MCF 10A (cell line): ENCODE measurements around the gene TBX6. TPM values are rescaled to one million over a fixed set of nuclear protein-coding genes. Genes with fewer than 3 reads are reported as not detected.

Experiments used
- BruUV-seq: library from RNA; stranded (reverse); fragments of 400-500 nt; replicated peaks from 2 replicates; lab custom pipeline; 2021; lab: Mats Ljungman, UMichigan
- CTCF ChIA-PET: fragments of 300-600 bp; sonication (Branson Sonifier 250); formaldehyde crosslinking; extraction: SDS; loops from one replicate; lab custom pipeline; 2021; ENCODE audit warnings: antibody characterized with exemption, inconsistent platforms; lab: Yijun Ruan, JAX
- POLR2A ChIA-PET: fragments of 300-600, 350-650 bp; sonication (Branson Sonifier 250); formaldehyde crosslinking; extraction: SDS; loops from one replicate; lab custom pipeline; 2020; ENCODE audit warnings: antibody characterized with exemption, inconsistent platforms; lab: Yijun Ruan, JAX
- DNase-seq: peaks from one replicate; pipeline ENCODE4 v3.0.0-alpha.2; 2018; ENCODE audit not compliant: unreplicated experiment
- H3K27ac Mint-ChIP-seq: one replicate; pipeline ENCODE4 v1.8.0; 2022; ENCODE audit warnings: mild to moderate bottlenecking, low read depth, mixed read lengths; ENCODE audit not compliant: unreplicated experiment
- H3K27me3 Mint-ChIP-seq: one replicate; pipeline ENCODE4 v1.8.0; 2022; ENCODE audit warnings: mixed read lengths; ENCODE audit not compliant: insufficient read depth, unreplicated experiment
- H3K36me3 Mint-ChIP-seq: one replicate; pipeline ENCODE4 v1.8.0; 2022; ENCODE audit warnings: mild to moderate bottlenecking, moderate library complexity, mixed read lengths; ENCODE audit not compliant: insufficient read depth, unreplicated experiment
- H3K4me1 Mint-ChIP-seq: one replicate; pipeline ENCODE4 v1.8.0; 2022; ENCODE audit warnings: mixed read lengths; ENCODE audit not compliant: insufficient read depth, unreplicated experiment
- H3K4me3 Mint-ChIP-seq: one replicate; pipeline ENCODE4 v1.8.0; 2022; ENCODE audit warnings: mild to moderate bottlenecking, moderate library complexity, mixed read lengths; ENCODE audit not compliant: unreplicated experiment
- H3K9me3 Mint-ChIP-seq: one replicate; pipeline ENCODE4 v1.8.0; 2022; ENCODE audit warnings: mixed read lengths; ENCODE audit not compliant: unreplicated experiment
- CTCF ChIP-seq: fragments of 200-600 bp; IDR thresholded peaks from one replicate; pipeline ENCODE4 v1.8.0; 2022; ENCODE audit warnings: antibody characterized with exemption, mild to moderate bottlenecking; ENCODE audit not compliant: unreplicated experiment
- intact Hi-C: fragments of 100-400 bp; cut with micrococcal nuclease; formaldehyde crosslinking; loops from 2 replicates; pipeline ENCODE4 v1.14.1; 2022
- total RNA-seq: library from RNA; stranded (reverse); gene quantifications from 2 replicates; pipeline ENCODE4 v1.2.3, GENCODE V29; 2022

TBX6 gene
- total RNA-seq, 1 experiment from 2014 or later, result 0.16 TPM

- peaks cover 6% of the 10 kb centered on the region for H3K36me3 Mint-ChIP-seq
- H3K4me1 Mint-ChIP-seq, result peaks cover 7% of the 10 kb centered on the region
- no peaks in the 10 kb centered on the region for H3K27me3 Mint-ChIP-seq
- BruUV-seq, result no TSS peak
- intact Hi-C loops, result no loop called here
- ChIA-PET POLR2A (interaction anchor here (2.0 kb wide), 1 partner anchor 10 kb away, joined by 6 read pairs; no protein-coding TSS in a partner anchor), CTCF (interaction anchor here (0.5 to 2.9 kb wide), 3 partner anchors 11 to 32 kb away, joined by 4 to 16 read pairs (median 4); partner anchors contain the start of gene TBX6)
- DNase-seq, result no peak
- H3K4me3 Mint-ChIP-seq, result no peak overlapping the region
- no peak for TF ChIP-seq CTCF
- no peak overlapping the region for H3K27ac Mint-ChIP-seq
- no peaks in the 10 kb centered on the region for H3K9me3 Mint-ChIP-seq
These were observed 22.1 kb upstream of the TBX6 start for GRCh38 chr16:30113711-30114333.

GRCh38 chr16:30113031-30113710 is 21.4 kb upstream of the TBX6 start, which contains the start of gene GDPD3:
Gene GDPD3, minus strand, starts transcription at chr16:30113537. Its CDS starts 59 bp downstream, at chr16:30113478.
- no peak within 1 kb of the TSS for H3K4me3 Mint-ChIP-seq
- TF ChIP-seq CTCF, result peak; percentile 4
- intact Hi-C loops, result no loop called here

GRCh38 chr16:30112197-30113030 is 20.7 kb upstream of the TBX6 start:
- TF ChIP-seq CTCF, result peak; percentile 86
- ChIA-PET CTCF (interaction anchor here (0.6 to 2.9 kb wide), 11 partner anchors 9 to 375 kb away, joined by 3 to 16 read pairs (median 4); partner anchors contain the start of gene CORO1A), POLR2A (interaction anchor here (1.1 to 1.3 kb wide), 2 partner anchors 36 to 47 kb away, joined by 3 to 4 read pairs; partner anchors contain the start of gene ALDOA)
- Mint-ChIP-seq H3K36me3 (peaks cover 6% of the 10 kb centered on the region), H3K27ac (no peak overlapping the region), H3K4me1 (peaks cover 7% of the 10 kb centered on the region), H3K4me3 (no peak overlapping the region), H3K9me3 (no peaks in the 10 kb centered on the region), H3K27me3 (no peaks in the 10 kb centered on the region)
- DNase-seq, result peak; percentile 79
- intact Hi-C loops, result no loop called here
- BruUV-seq, result no TSS peak

More at GRCh38 chr16:30113031-30113710, 21.4 kb upstream of the TBX6 start, which contains the start of gene GDPD3:
- CTCF ChIA-PET, result interaction anchor here (0.5 to 2.9 kb wide), 7 partner anchors 10 to 374 kb away, joined by 3 to 16 read pairs (median 4); partner anchors contain the start of genes CORO1A and TBX6
- Mint-ChIP-seq H3K9me3 (no peaks in the 10 kb centered on the region), H3K36me3 (peaks cover 6% of the 10 kb centered on the region), H3K4me1 (peaks cover 7% of the 10 kb centered on the region), H3K27ac (no peak within 1 kb of the TSS), H3K27me3 (no peaks in the 10 kb centered on the region)
- POLR2A ChIA-PET, result interaction anchor here (1.1 to 1.3 kb wide), 2 partner anchors 37 to 48 kb away, joined by 3 to 4 read pairs; partner anchors contain the start of gene ALDOA
- no TSS peak for BruUV-seq
- peak; percentile 50 for DNase-seq
